IPS DF 6.9 (cell line): ENCODE data around the gene C1orf141.

Experiments used
- DNase-seq: peaks from one replicate; pipeline ENCODE4 v3.0.0-alpha.2; 2013; ENCODE audit warnings: low read depth, low spot score
- H3K27ac ChIP-seq: one replicate; pipeline ENCODE4 v1.5.1; 2013; ENCODE audit warnings: low read length, control low read depth
- H3K27me3 ChIP-seq: 2 replicates; pipeline ENCODE4 v1.6.1; 2013; ENCODE audit warnings: mild to moderate bottlenecking, low read length; ENCODE audit not compliant: control insufficient read depth, insufficient read depth
- H3K36me3 ChIP-seq: 2 replicates; pipeline ENCODE4 v1.6.1; 2013; ENCODE audit warnings: low read length; ENCODE audit not compliant: control insufficient read depth, insufficient read depth
- H3K4me1 ChIP-seq: 2 replicates; pipeline ENCODE4 v1.6.1; 2013; ENCODE audit warnings: low read length; ENCODE audit not compliant: control insufficient read depth, insufficient read depth
- H3K4me3 ChIP-seq: 2 replicates; pipeline ENCODE4 v1.5.1; 2013; ENCODE audit warnings: mild to moderate bottlenecking, low read length
- H3K9me3 ChIP-seq: 2 replicates; pipeline ENCODE4 v1.6.1; 2013; ENCODE audit warnings: low read length, inconsistent platforms; ENCODE audit not compliant: control insufficient read depth, insufficient read depth
- WGBS: extraction: QIAGEN DNeasy Blood & Tissue Kit; methylation state at CpG from one replicate; pipeline ENCODE4 v1.1.7; 2013; ENCODE audit warnings: mixed read lengths, missing lambda C conversion rate; ENCODE audit not compliant: insufficient read length, insufficient coverage; 5-methylcytosine and 5-hydroxymethylcytosine counted together

The C1orf141 gene

DNA sequence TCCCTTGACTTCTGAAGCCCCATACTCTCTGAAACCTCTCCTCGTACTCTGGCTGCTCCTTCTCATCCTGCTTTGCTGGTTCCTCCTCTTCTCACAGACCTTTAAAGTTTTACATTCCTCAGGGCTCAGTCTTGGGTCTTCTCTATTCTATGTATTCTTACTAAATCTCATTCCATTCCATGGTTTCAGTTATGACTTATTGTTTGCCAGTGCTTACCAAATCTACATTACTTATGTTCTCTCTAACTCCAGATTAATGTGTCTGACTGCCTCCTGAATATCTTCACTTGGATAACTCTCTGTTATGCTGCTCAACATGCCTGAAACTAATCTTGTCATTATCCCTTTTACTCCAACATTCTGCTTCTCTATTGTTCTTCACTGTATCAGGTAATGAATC lies 75.4 kb downstream of the C1orf141 start:
- DNase-seq, result no peak
- H3K9me3 ChIP-seq, result no peaks in the 10 kb centered on the region
- no CpG with 5 or more reads among the region's 1 CpG for WGBS
- no peak overlapping the region for H3K4me3 ChIP-seq
- no peak overlapping the region for H3K27ac ChIP-seq
- H3K4me1 ChIP-seq, result no peaks in the 10 kb centered on the region
- no peaks in the 10 kb centered on the region for H3K27me3 ChIP-seq
- H3K36me3 ChIP-seq, result no peaks in the 10 kb centered on the region

DNA sequence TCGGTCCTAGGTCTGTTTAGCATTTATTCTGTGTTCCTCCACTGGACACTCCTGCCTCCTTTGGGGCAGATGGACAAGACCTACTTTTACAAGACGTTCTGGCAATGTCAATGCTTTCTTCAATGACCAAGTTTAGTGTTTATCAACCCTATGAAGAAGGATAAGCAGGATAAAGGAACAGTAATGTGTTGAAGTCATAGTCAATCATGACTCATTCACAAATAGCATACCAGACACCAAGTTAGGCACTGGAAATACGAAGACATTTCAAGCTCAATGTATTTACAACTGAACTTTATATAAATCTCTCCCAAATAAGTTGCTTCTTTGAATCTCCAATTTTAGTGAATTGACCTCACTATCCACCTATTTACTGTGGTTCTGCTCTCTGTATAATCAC lies 76.0 kb downstream of the C1orf141 start:
- Histone ChIP-seq H3K4me3 (no peak overlapping the region), H3K36me3 (no peaks in the 10 kb centered on the region), H3K27ac (no peak overlapping the region), H3K4me1 (no peaks in the 10 kb centered on the region), H3K9me3 (no peaks in the 10 kb centered on the region), H3K27me3 (no peaks in the 10 kb centered on the region)
- WGBS, result no CpG with 5 or more reads among the region's 3 CpGs
- no peak for DNase-seq

DNA sequence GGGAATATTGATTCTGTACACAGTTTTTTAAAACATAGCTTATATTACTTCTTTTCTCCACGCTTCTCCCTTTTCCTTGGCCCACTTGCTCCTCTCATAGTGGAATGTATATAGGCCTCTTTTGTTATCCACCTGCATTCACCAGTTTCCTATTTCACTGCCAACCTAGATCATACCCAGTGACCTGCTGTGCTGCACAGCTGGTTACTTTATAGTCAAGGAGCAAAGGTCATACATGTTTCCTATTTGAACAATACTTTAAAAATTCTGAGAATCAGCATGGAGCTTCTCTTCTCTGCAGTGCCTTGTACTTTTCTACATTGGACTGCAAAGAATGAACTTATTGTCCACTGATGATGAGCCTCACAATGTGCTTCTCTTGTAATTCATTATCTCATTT lies 76.5 kb downstream of the C1orf141 start:
- no peak overlapping the region for H3K27ac ChIP-seq
- no peak for DNase-seq
- no CpG with 5 or more reads among the region's 1 CpG for WGBS
- no peaks in the 10 kb centered on the region for H3K4me1 ChIP-seq
- no peaks in the 10 kb centered on the region for H3K9me3 ChIP-seq
- no peaks in the 10 kb centered on the region for H3K36me3 ChIP-seq
- H3K4me3 ChIP-seq, result no peak overlapping the region
- H3K27me3 ChIP-seq, result no peaks in the 10 kb centered on the region

DNA sequence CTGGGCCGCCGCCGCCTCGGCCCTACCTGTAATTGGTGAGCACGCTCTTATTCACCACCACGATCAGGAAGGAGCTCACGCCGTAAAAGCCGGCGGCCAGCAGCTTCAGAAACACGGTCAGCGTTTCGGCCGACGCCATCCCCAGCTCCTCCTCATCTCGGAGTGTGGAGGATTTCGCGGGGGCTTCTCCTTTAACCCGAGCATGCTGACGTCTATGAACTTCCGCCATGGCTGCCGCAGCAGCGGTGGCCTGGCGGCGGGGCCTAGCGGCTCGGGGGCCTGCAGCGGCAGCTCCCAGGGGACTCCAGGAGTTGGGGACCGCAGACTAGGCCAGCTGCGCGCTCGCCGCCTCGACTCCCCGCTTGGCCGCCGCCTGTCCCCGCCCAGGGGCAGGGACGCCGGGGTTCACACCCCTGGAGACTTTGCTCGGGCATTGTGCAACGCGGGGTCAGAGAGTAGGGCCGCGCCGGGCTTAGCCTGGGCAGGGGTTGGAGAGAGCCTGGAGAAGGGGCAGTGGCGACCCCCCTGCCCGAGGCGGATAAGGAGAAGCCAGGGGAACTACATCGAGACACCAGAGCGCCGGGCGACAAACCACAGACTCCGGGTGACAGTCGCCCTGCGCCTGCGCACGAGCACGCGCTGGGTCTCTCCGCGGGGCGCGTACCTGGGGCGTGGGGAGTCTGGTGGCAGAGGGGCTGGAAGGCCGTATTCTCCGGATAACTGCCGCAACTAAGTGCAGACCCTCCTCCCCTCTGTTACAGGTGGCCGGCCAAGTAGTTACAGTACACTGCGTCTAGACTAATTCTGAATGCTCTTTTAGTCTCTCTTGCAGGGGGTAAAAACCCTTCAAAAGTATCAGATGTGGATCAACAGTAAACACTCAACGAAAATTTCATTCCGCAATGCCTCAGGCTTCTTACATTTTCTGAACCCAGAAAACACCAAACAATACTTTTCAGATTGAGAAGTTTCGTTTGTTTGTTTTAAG lies 80.7 kb downstream of the C1orf141 start, which contains the start of gene SLC35D1:
Gene SLC35D1 (minus strand): TSS at position 364 of the 988 bp plus-strand sequence. CDS start 135 bp downstream, at position 229.
- no CpG with 5 or more reads among the region's 73 CpGs for WGBS
- Histone ChIP-seq H3K4me3 (peak within 1 kb of the TSS; percentile 78), H3K27ac (no peak within 1 kb of the TSS), H3K4me1 (no peaks in the 10 kb centered on the region), H3K9me3 (no peaks in the 10 kb centered on the region), H3K36me3 (no peaks in the 10 kb centered on the region), H3K27me3 (no peaks in the 10 kb centered on the region)
- DNase-seq, result peak; percentile 60

DNA sequence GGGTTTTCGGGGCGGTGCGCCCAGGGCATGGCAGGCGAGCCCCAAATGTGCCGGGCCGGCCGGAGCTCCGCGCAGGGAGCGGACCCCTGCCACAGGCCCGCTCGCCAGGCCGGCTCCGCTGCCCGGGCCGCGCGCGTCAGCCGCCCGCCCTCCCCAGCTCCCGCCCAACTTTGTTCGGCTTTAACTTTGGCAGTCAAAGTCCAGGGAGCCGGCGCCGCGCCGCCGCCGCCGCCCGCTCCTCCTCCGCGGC lies 81.3 kb downstream of the C1orf141 start:
- H3K36me3 ChIP-seq, result no peaks in the 10 kb centered on the region
- WGBS, result no CpG with 5 or more reads among the region's 34 CpGs
- DNase-seq, result no peak
- no peaks in the 10 kb centered on the region for H3K9me3 ChIP-seq
- H3K27ac ChIP-seq, result no peak overlapping the region
- H3K4me3 ChIP-seq, result peak overlapping the region; percentile 78; the same call in 1 of the 2 replicates
- no peaks in the 10 kb centered on the region for H3K4me1 ChIP-seq
- H3K27me3 ChIP-seq, result no peaks in the 10 kb centered on the region

DNA sequence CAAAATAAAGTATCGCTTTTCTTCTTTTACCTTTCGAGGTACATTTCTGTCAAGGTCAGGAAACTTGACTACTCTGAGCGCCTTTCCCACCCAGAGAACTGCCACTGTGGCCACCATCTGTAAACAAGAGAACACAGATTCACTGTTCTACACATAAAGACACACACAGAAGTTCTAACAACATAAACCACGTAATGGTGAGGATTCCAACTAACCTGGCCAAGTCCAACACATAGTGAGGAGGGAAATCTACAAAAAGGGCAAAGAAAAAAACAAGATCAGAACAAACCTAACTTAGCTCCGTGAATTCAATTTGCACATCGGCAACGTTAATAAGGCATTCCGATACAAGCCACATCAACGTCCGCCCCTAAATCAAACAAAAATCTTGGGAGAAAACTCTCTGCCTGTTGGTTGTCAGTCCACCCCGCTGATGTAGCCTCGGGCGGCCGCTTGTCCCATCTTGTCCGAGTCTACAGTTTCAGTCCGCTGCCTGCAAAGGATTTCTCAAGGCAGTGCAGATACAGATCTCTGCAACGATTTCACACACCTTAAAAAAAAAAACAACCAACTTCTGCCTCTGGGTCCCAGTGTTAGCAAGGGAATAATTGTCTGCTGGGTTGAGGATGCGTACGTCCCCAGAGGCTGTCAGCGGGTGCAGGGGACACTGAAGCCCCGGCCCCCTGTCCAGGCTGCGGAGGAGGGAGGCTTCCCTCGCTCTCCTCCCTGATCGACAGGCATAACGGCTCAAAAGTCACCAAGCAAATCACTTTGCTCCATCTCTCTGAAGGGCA lies 81.8 kb downstream of the C1orf141 start:
- Histone ChIP-seq H3K4me1 (no peaks in the 10 kb centered on the region), H3K9me3 (no peaks in the 10 kb centered on the region), H3K4me3 (peak overlapping the region; percentile 78; the same call in 1 of the 2 replicates), H3K27me3 (no peaks in the 10 kb centered on the region), H3K27ac (no peak overlapping the region), H3K36me3 (no peaks in the 10 kb centered on the region)
- no peak for DNase-seq
- WGBS, result no CpG with 5 or more reads among the region's 25 CpGs

DNA sequence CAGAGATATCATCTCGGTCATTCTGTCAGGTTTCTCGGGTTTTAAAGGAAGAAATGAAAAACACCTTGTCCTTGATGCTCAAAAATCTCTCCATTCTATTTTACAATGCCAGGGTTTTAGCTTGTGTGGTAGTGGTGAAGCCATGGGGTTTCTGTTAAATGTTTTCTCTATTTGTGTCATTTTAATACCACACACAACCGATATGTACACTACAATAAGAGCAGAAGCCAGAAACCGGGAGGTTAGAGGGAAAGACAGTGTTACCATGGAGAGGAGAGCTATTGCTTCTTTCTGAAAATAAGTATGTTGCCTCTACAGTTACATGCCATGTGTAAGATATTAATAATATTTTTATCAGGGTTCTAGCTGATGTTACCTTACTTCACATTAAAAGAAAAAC lies 83.6 kb downstream of the C1orf141 start:
- Histone ChIP-seq H3K27me3 (no peaks in the 10 kb centered on the region), H3K27ac (no peak overlapping the region), H3K36me3 (no peaks in the 10 kb centered on the region), H3K4me1 (no peaks in the 10 kb centered on the region), H3K9me3 (no peaks in the 10 kb centered on the region), H3K4me3 (no peak overlapping the region)
- WGBS, result no CpG with 5 or more reads among the region's 4 CpGs
- no peak for DNase-seq

DNA sequence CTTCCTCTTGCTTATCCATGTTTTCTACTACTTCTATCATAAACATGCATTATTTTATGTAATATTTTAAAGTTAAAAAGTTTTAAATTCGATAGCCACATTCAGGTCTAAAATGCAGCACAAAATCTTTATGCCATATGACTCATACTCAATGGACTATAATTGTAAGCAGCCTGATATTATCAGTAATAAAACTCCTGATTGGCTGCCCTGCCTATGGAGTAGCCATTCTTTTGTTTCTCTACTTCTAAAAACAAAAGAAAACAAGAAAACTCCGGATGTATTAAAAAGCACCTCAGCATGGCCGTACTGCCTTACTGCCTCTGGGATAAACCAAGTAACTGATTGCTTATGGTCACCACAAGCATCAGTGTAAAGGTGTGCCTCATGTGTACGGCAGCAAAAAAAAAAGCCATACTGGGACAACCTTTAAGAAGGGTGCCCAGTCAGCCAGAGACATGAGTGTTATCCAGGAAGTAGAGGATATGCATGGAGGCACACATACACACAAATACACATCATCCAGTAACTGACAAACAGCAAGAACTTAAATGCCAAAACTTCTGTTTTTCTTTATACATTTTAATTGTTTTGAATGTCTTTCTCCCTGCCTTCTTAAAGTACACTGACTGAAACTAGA lies 90.0 kb downstream of the C1orf141 start:
- Histone ChIP-seq H3K4me1 (no peaks in the 10 kb centered on the region), H3K4me3 (no peak overlapping the region), H3K9me3 (no peaks in the 10 kb centered on the region), H3K27me3 (no peaks in the 10 kb centered on the region), H3K36me3 (no peaks in the 10 kb centered on the region), H3K27ac (no peak overlapping the region)
- no peak for DNase-seq
- no CpG with 5 or more reads among the region's 4 CpGs for WGBS

DNA sequence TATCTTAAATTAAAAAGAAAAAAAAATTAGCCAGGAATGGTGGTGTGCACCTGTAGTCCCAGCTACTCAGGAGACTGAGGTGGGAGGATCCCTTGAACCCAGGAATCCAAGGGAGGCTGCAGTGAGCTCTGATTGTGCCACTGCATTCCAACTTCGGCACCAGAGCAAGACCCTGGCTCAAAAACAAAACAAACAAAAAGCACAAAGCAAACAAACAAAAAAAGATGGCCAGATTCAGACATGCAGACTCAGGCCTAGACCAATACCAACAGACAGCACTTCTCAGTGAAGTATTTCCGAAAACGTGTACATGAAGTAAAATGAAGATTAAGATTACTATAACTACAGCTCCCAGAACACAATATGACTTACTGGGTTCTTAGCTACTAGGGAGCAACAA lies 91.4 kb downstream of the C1orf141 start:
- WGBS, result no CpG with 5 or more reads among the region's 3 CpGs
- no peaks in the 10 kb centered on the region for H3K36me3 ChIP-seq
- H3K4me3 ChIP-seq, result no peak overlapping the region
- H3K9me3 ChIP-seq, result no peaks in the 10 kb centered on the region
- no peak overlapping the region for H3K27ac ChIP-seq
- no peaks in the 10 kb centered on the region; the same call in 1 of the 2 replicates for H3K4me1 ChIP-seq
- DNase-seq, result no peak
- no peaks in the 10 kb centered on the region for H3K27me3 ChIP-seq
